IMR-90 (cell line): ENCODE measurements around the gene MAPK11. TPM values are rescaled to one million over a fixed set of nuclear protein-coding genes. Genes with fewer than 3 reads are reported as not detected.

ENCODE experiments used
- ATAC-seq: fragments of 200-7000 bp; cut with Tn5 transposase; 2 replicates; pipeline ENCODE4 v1.9.1; 2020; ENCODE audit warnings: low read depth, mild to moderate bottlenecking, moderate library complexity
- BruUV-seq: library from RNA; stranded (reverse); fragments of 400-500 nt; replicated peaks from 2 replicates; lab custom pipeline; 2021; lab: Mats Ljungman, UMichigan
- CTCF ChIA-PET: fragments of 300-600 bp; formaldehyde crosslinking; extraction: SDS; loops from one replicate; lab custom pipeline; 2021; ENCODE audit warnings: antibody characterized with exemption; lab: Yijun Ruan, JAX
- POLR2A ChIA-PET: fragments of 300-600 bp; sonication (Branson Sonifier 250); formaldehyde crosslinking; loops from one replicate; lab custom pipeline; 2022; ENCODE audit warnings: antibody characterized with exemption; ENCODE audit not compliant: unreplicated experiment; lab: Charles Lee
- DNase-seq: peaks from one replicate; pipeline ENCODE4 v3.0.0; 2013
- H2AFZ ChIP-seq: replicated peaks from 2 replicates; pipeline ENCODE3; 2013; ENCODE audit warnings: low read length, mild to moderate bottlenecking; ENCODE audit not compliant: poor library complexity
- H2AK5ac ChIP-seq: 2 replicates; pipeline ENCODE4 v1.6.1; 2013; ENCODE audit warnings: low read depth, low read length, inconsistent platforms
- H2AK9ac ChIP-seq: replicated peaks from 2 replicates; pipeline ENCODE3; 2013; ENCODE audit warnings: mild to moderate bottlenecking, low read depth, low read length, moderate library complexity; ENCODE audit not compliant: poor library complexity
- H2BK120ac ChIP-seq: 2 replicates; pipeline ENCODE4 v1.6.1; 2013; ENCODE audit warnings: low read depth, low read length, inconsistent platforms
- H2BK15ac ChIP-seq: 3 replicates; pipeline ENCODE4 v1.6.1; 2013; ENCODE audit warnings: low read depth, low read length, inconsistent platforms
- H2BK20ac ChIP-seq: 2 replicates; pipeline ENCODE4 v1.6.1; 2013; ENCODE audit warnings: low read depth, mild to moderate bottlenecking, inconsistent platforms, low read length, moderate library complexity
- H2BK5ac ChIP-seq: 2 replicates; pipeline ENCODE4 v1.6.1; 2013; ENCODE audit warnings: mild to moderate bottlenecking, low read depth, low read length, inconsistent platforms; ENCODE audit not compliant: poor library complexity, severe bottlenecking
- H3K14ac ChIP-seq: replicated peaks from 2 replicates; pipeline ENCODE4 v1.6.1; 2013; ENCODE audit warnings: low read depth, low read length, inconsistent platforms
- H3K18ac ChIP-seq: 2 replicates; pipeline ENCODE4 v1.6.1; 2013; ENCODE audit warnings: low read depth, low read length, control low read depth
- H3K23ac ChIP-seq: 2 replicates; pipeline ENCODE4 v1.6.1; 2013; ENCODE audit warnings: low read depth, low read length, inconsistent platforms
- H3K27ac ChIP-seq: 2 replicates; pipeline ENCODE4 v1.5.1; 2013; ENCODE audit warnings: mild to moderate bottlenecking, control low read depth, low read length; ENCODE audit not compliant: insufficient read depth
- H3K27me3 ChIP-seq: 2 replicates; pipeline ENCODE4 v1.6.1; 2013; ENCODE audit warnings: low read length; ENCODE audit not compliant: control insufficient read depth, insufficient read depth
- H3K36me3 ChIP-seq: 2 replicates; pipeline ENCODE4 v1.6.1; 2013; ENCODE audit warnings: low read length, mixed read lengths; ENCODE audit not compliant: control insufficient read depth, insufficient read depth
- H3K4ac ChIP-seq: 2 replicates; pipeline ENCODE4 v1.6.1; 2013; ENCODE audit warnings: low read depth, low read length, inconsistent platforms
- H3K4me1 ChIP-seq: 2 replicates; pipeline ENCODE4 v1.6.1; 2013; ENCODE audit warnings: low read length, mixed read lengths; ENCODE audit not compliant: control insufficient read depth, insufficient read depth
- H3K4me2 ChIP-seq: 2 replicates; pipeline ENCODE4 v1.6.1; 2013; ENCODE audit warnings: low read depth, mild to moderate bottlenecking, control low read depth, low read length, moderate library complexity
- H3K4me3 ChIP-seq: 2 replicates; pipeline ENCODE4 v1.5.1; 2013; ENCODE audit warnings: low read depth, mild to moderate bottlenecking, control low read depth, low read length, moderate library complexity; ENCODE audit not compliant: insufficient read depth
- H3K56ac ChIP-seq: 2 replicates; pipeline ENCODE4 v1.6.1; 2013; ENCODE audit warnings: low read length, inconsistent platforms; ENCODE audit not compliant: insufficient read depth; ENCODE audit errors: extremely low read depth
- H3K79me1 ChIP-seq, 2 experiments: 2 replicates each; pipeline ENCODE4 v1.6.1; 2013; ENCODE audit warnings: low read length in 2 of 2, inconsistent platforms in 1 of 2, low read depth in 1 of 2
- H3K9ac ChIP-seq: 2 replicates; pipeline ENCODE4 v1.6.1; 2013; ENCODE audit warnings: low read depth, low read length, control low read depth
- H3K9me1 ChIP-seq: 2 replicates; pipeline ENCODE4 v1.6.1; 2013; ENCODE audit warnings: low read length, inconsistent platforms; ENCODE audit not compliant: insufficient read depth
- H3K9me3 ChIP-seq: 2 replicates; pipeline ENCODE4 v1.6.1; 2013; ENCODE audit warnings: low read length; ENCODE audit not compliant: control insufficient read depth, insufficient read depth
- H4K20me1 ChIP-seq: 2 replicates; pipeline ENCODE4 v1.6.1; 2013; ENCODE audit warnings: low read length, inconsistent platforms; ENCODE audit not compliant: insufficient read depth
- H4K5ac ChIP-seq: 2 replicates; pipeline ENCODE4 v1.6.1; 2013; ENCODE audit warnings: mild to moderate bottlenecking, low read depth, low read length, control low read depth
- H4K8ac ChIP-seq, 2 experiments: 2 replicates each; pipeline ENCODE4 v1.6.1; 2013; ENCODE audit warnings: low read depth in 2 of 2, low read length in 2 of 2, control low read depth in 1 of 2, inconsistent platforms in 1 of 2
- H4K91ac ChIP-seq: 2 replicates; pipeline ENCODE4 v1.6.1; 2013; ENCODE audit warnings: low read depth, low read length, inconsistent platforms; ENCODE audit not compliant: insufficient read depth
- BHLHE40 ChIP-seq: fragments of 150-350 bp; IDR thresholded peaks from 2 replicates; pipeline ENCODE4 v1.6.1; 2016; ENCODE audit warnings: mild to moderate bottlenecking, low read depth, low read length
- CEBPB ChIP-seq: IDR thresholded peaks from 2 replicates; pipeline ENCODE4 v1.6.1; 2012; ENCODE audit warnings: low read depth, low read length, improper control_type of control experiment
- CTCF ChIP-seq: conservative IDR thresholded peaks from 2 replicates; pipeline ENCODE4 v1.5.1; 2012; ENCODE audit warnings: mild to moderate bottlenecking, low read depth, low read length, improper control_type of control experiment
- ELK1 ChIP-seq: fragments of 150-350 bp; IDR thresholded peaks from 2 replicates; pipeline ENCODE4 v1.6.1; 2016; ENCODE audit warnings: low read depth, mild to moderate bottlenecking, low read length, moderate library complexity, borderline replicate concordance
- FOS ChIP-seq: fragments of 150-350 bp; IDR thresholded peaks from 2 replicates; pipeline ENCODE4 v1.6.1; 2016; ENCODE audit warnings: low read depth, low read length
- MAFK ChIP-seq: IDR thresholded peaks from 2 replicates; pipeline ENCODE4 v1.6.1; 2012; ENCODE audit warnings: low read depth, low read length, improper control_type of control experiment
- MAZ ChIP-seq: IDR thresholded peaks from 2 replicates; pipeline ENCODE4 v1.6.1; 2012; ENCODE audit warnings: low read depth, mild to moderate bottlenecking, low read length, improper control_type of control experiment, moderate library complexity, borderline replicate concordance
- MXI1 ChIP-seq: IDR thresholded peaks from 2 replicates; pipeline ENCODE4 v1.6.1; 2012; ENCODE audit warnings: low read depth, mild to moderate bottlenecking, low read length, moderate library complexity, borderline replicate concordance
- NFE2L2 ChIP-seq: fragments of 150-350 bp; IDR thresholded peaks from 2 replicates; pipeline ENCODE4 v1.6.1; 2016; ENCODE audit warnings: low read depth, mild to moderate bottlenecking, low read length
- POLR2A ChIP-seq: IDR thresholded peaks from 2 replicates; pipeline ENCODE4 v1.6.1; 2012; ENCODE audit warnings: mild to moderate bottlenecking, low read depth, low read length
- RCOR1 ChIP-seq: IDR thresholded peaks from 2 replicates; pipeline ENCODE4 v1.6.1; 2012; ENCODE audit warnings: mild to moderate bottlenecking, low read length, improper control_type of control experiment; ENCODE audit not compliant: insufficient replicate concordance
- RFX5 ChIP-seq: IDR thresholded peaks from 2 replicates; pipeline ENCODE4 v1.8.0; 2012; ENCODE audit warnings: low read depth, mild to moderate bottlenecking, low read length, moderate library complexity
- SMC3 ChIP-seq: fragments of 150-350 bp; IDR thresholded peaks from 2 replicates; pipeline ENCODE4 v1.6.1; 2016; ENCODE audit warnings: low read depth, mild to moderate bottlenecking, antibody characterized with exemption, low read length, moderate library complexity
- WGBS, 2 experiments: methylation state at CpG; one replicate each; pipeline versions ENCODE4 v1.1.5 to v1.1.7; 2013; ENCODE audit warnings: missing lambda C conversion rate in 2 of 2; ENCODE audit not compliant: insufficient read length in 1 of 2; ENCODE audit errors: extremely low coverage in 2 of 2; 5-methylcytosine and 5-hydroxymethylcytosine counted together
- dilution Hi-C: fragments of 300-500 bp; cut with HindIII; formaldehyde crosslinking; loops from one replicate; pipeline ENCODE4 v1.14.3; 2018; ENCODE audit warnings: low sequenced_read_pairs; ENCODE audit not compliant: unreplicated experiment
- in situ Hi-C: fragments of 300-500 bp; cut with MboI; formaldehyde crosslinking; loops from 3 replicates; pipeline ENCODE4 v1.14.3; 2019; ENCODE audit warnings: low sequenced_read_pairs, inconsistent platforms, mixed read lengths
- intact Hi-C: fragments of 100-400 bp; cut with micrococcal nuclease; formaldehyde crosslinking; loops from 2 replicates; pipeline ENCODE4 v1.10.0; 2022
- polyA plus RNA-seq, 3 experiments: library from polyadenylated mRNA; depleted of rRNA; stranded (reverse); fragments of >200 nt; gene quantifications; 2 replicates each; pipeline ENCODE4 v1.2.3, GENCODE V29; 2012; ENCODE audit warnings: low replicate concordance in 1 of 3
- total RNA-seq: library from RNA; depleted of rRNA; stranded (reverse); fragments of >200 nt; gene quantifications from 2 replicates; pipeline ENCODE4 v1.2.3, GENCODE V29; 2012
- TF ChIP-seq, protein P1 (sequence below): fragments of 150-350 bp; IDR thresholded peaks from 2 replicates; pipeline ENCODE4 v1.6.1; 2017; ENCODE audit warnings: mild to moderate bottlenecking, antibody characterized with exemption, low read length, low read depth

The MAPK11 gene
- total and polyA plus RNA-seq, 2 of the 4 experiments (the other 2 are of a cell fraction) = 8.1 to 14.4 TPM

DNA sequence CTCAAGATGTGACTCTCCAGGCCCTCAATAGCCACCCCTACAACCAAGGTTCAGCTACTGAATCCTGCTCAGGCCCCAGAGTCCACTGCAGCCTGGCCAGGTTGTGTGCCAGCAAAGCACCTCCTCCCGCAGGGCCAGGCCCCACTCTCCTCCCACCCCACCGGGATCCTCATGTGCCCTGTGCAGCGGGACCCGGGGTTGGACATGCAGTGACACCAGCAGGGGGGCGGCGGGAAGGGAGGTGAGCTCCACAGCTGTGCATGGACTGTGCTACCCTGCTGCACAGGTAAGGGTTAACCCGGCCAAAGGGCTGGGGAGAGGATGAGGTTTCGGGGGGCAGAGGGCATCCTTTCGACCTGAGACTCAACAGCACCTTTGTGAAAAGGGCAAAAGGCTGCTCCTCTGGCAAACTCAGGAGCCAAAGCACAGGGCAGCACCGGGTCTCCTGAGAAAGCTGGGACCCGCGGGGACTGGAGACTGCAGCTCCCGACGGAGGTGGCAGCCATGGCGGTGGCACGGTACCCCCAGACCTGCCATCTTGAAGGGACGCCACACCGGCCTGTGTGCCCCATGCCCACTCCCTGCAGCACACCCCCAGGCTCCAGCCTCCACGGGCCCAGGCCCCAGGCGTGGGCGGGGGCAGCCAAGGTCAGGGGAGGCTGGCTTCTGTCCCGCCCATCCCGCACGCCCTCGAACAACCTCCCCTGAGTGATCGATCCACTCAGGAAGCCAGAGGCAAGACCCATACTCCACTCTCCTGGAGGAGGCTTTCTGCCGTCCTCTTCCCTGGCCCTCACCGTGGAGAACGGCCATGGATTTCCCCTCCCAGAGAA lies 26.7 kb upstream of the MAPK11 start:
- dilution Hi-C loops = no loop called here
- peaks cover 8 to 50% of the 10 kb centered on the region in 2 experiments; a peak in 3 of 4 replicates for H3K79me1 ChIP-seq
- peak overlapping the region; percentile 42 for H2AK9ac ChIP-seq
- POLR2A ChIA-PET = no interaction called here
- no TSS peak for BruUV-seq
- H2AFZ ChIP-seq = peak overlapping the region; percentile 19
- no peak overlapping the region for H3K9ac ChIP-seq
- intact Hi-C loops = no loop called here
- H3K27ac ChIP-seq = peak overlapping the region; percentile 7; the same call in 1 of the 2 replicates
- H2BK5ac ChIP-seq = peak overlapping the region; percentile 15
- no peak overlapping the region for H2BK120ac ChIP-seq
- H3K9me1 ChIP-seq = peaks cover 3% of the 10 kb centered on the region
- H3K23ac ChIP-seq = no peak overlapping the region
- no peak overlapping the region for H4K8ac ChIP-seq
- H2AK5ac ChIP-seq = peak overlapping the region; percentile 25; the same call in 1 of the 2 replicates
- no peak overlapping the region for H2BK20ac ChIP-seq
- no peaks in the 10 kb centered on the region for H3K9me3 ChIP-seq
- no peak overlapping the region for H4K5ac ChIP-seq
- H3K4me1 ChIP-seq = peaks cover 59% of the 10 kb centered on the region
- DNase-seq (no peak), ATAC-seq (no peak)
- no peak overlapping the region for H4K91ac ChIP-seq
- in situ Hi-C loops = no loop called here
- CTCF ChIA-PET = interaction anchor here (0.6 kb wide), 1 partner anchor 33 kb away, joined by 7 read pairs; no protein-coding TSS in a partner anchor
- peaks cover 86% of the 10 kb centered on the region for H4K20me1 ChIP-seq
- H3K27me3 ChIP-seq = no peaks in the 10 kb centered on the region
- no peak overlapping the region for H2BK15ac ChIP-seq
- no peak overlapping the region for H3K18ac ChIP-seq
- no peak overlapping the region for H3K4me2 ChIP-seq
- no peak overlapping the region; the same call in 1 of the 2 replicates for H3K4ac ChIP-seq
- no peak overlapping the region for H3K56ac ChIP-seq
- H3K14ac ChIP-seq = no peak overlapping the region
- no peak overlapping the region for H3K4me3 ChIP-seq
- peaks cover 12% of the 10 kb centered on the region for H3K36me3 ChIP-seq
- 85% methylated on average over 18 of the region's 29 CpGs; no CpG with 5 or more reads in 1 of the 2 experiments for WGBS, 2 experiments
- TF ChIP-seq MAFK (no peak), SMC3 (no peak), CEBPB (no peak), CTCF (no peak), MXI1 (no peak), POLR2A (no peak), NFE2L2 (no peak), FOS (no peak), RFX5 (no peak), MAZ (no peak), ELK1 (no peak), BHLHE40 (no peak), RCOR1 (no peak)
- TF ChIP-seq, protein P1, sequence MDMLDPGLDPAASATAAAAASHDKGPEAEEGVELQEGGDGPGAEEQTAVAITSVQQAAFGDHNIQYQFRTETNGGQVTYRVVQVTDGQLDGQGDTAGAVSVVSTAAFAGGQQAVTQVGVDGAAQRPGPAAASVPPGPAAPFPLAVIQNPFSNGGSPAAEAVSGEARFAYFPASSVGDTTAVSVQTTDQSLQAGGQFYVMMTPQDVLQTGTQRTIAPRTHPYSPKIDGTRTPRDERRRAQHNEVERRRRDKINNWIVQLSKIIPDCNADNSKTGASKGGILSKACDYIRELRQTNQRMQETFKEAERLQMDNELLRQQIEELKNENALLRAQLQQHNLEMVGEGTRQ = no peak
